Nephron progenitor cell (in vitro differentiated cells): ENCODE measurements around the gene AP1S1.

Experiments used
- DNase-seq: peaks from one replicate; pipeline ENCODE4 v3.0.0; 2021
- H3K27ac Mint-ChIP-seq: 2 replicates; pipeline ENCODE4 v1.8.0; 2021; ENCODE audit warnings: mild to moderate bottlenecking, moderate library complexity, mixed read lengths
- H3K27me3 Mint-ChIP-seq: 2 replicates; pipeline ENCODE4 v1.8.0; 2021; ENCODE audit warnings: mild to moderate bottlenecking, low read depth, mixed read lengths; ENCODE audit not compliant: poor library complexity
- H3K36me3 Mint-ChIP-seq: 2 replicates; pipeline ENCODE4 v1.8.0; 2021; ENCODE audit warnings: low read depth, mixed read lengths
- H3K4me1 Mint-ChIP-seq: 2 replicates; pipeline ENCODE4 v1.8.0; 2021; ENCODE audit warnings: mixed read lengths
- H3K4me3 Mint-ChIP-seq: 2 replicates; pipeline ENCODE4 v1.8.0; 2021; ENCODE audit warnings: mild to moderate bottlenecking, moderate library complexity, mixed read lengths
- H3K9me3 Mint-ChIP-seq: 2 replicates; pipeline ENCODE4 v1.8.0; 2021; ENCODE audit warnings: mild to moderate bottlenecking, moderate library complexity, mixed read lengths
- TF ChIP-seq, protein P1 (sequence below): fragments of 200-600 bp; sonication (generic); IDR thresholded peaks from 2 replicates; pipeline ENCODE4 v1.5.0; 2021; ENCODE audit warnings: antibody characterized with exemption

Gene AP1S1

DNA sequence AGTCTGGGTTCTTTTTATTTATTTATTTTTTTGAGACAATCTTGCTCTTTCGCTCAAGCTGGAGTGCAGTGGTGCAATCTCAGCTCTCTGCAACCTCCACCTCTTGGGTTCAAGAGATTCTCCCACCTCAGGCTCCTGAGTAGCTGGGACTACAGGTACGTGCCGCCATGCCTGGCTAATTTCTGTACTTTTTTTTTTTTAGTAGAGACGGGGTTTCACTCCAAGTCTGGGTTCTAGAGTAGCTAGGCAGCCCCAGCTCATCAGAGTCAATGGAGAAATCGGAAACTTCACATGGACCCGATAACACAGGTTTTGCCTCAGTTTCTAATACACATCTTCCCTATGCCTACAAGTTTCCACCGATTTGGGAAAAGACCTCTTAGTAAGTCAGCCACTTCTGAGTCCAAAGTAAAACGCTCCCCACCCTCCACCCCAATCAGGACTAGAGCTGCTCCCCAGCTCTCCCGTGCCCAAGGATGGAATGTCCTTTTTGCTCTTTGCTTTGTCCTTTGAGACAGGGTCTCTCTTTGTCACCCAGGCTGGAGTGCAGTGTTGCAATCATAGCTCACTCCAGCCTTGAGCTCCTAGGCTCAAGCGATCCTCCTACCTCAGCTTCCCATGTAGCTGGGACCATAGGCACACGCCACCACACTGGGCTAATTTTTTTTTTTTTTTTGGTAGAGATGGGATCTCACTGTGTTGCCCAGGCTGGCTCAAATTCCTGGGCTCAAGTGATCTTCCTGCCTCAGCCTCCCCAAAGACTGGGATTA, 31.2 kb upstream of the AP1S1 start:
- Mint-ChIP-seq H3K4me3 (no peak overlapping the region), H3K27ac (no peak overlapping the region), H3K4me1 (peaks cover 58% of the 10 kb centered on the region), H3K9me3 (peaks cover 4% of the 10 kb centered on the region), H3K27me3 (peaks cover 19% of the 10 kb centered on the region), H3K36me3 (no peaks in the 10 kb centered on the region)
- DNase-seq = no peak
- TF ChIP-seq, protein P1, sequence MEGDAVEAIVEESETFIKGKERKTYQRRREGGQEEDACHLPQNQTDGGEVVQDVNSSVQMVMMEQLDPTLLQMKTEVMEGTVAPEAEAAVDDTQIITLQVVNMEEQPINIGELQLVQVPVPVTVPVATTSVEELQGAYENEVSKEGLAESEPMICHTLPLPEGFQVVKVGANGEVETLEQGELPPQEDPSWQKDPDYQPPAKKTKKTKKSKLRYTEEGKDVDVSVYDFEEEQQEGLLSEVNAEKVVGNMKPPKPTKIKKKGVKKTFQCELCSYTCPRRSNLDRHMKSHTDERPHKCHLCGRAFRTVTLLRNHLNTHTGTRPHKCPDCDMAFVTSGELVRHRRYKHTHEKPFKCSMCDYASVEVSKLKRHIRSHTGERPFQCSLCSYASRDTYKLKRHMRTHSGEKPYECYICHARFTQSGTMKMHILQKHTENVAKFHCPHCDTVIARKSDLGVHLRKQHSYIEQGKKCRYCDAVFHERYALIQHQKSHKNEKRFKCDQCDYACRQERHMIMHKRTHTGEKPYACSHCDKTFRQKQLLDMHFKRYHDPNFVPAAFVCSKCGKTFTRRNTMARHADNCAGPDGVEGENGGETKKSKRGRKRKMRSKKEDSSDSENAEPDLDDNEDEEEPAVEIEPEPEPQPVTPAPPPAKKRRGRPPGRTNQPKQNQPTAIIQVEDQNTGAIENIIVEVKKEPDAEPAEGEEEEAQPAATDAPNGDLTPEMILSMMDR = no peak

DNA sequence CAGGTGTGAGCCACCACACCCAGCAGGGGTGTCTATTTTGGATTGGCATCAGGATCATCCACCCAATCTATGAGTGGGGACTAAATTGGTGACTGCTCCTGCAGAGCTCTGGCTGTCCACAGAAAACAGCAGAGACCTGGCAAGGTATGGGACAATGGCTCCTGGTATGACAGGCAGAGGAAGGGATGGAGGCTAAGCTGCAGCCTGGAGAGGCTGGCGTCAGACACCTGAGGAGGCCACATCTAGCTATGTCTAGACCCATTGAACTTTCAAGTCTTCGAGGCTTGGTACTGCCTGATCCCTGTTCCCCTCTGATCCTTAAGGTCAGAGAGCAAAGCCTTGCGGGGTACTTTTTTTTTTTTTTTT, 30.6 kb upstream of the AP1S1 start:
- H3K9me3 Mint-ChIP-seq = peaks cover 4% of the 10 kb centered on the region
- peaks cover 23% of the 10 kb centered on the region for H3K27me3 Mint-ChIP-seq
- no peaks in the 10 kb centered on the region for H3K36me3 Mint-ChIP-seq
- TF ChIP-seq, protein P1 = no peak
- no peak overlapping the region for H3K4me3 Mint-ChIP-seq
- DNase-seq = no peak
- no peak overlapping the region for H3K27ac Mint-ChIP-seq
- peaks cover 58% of the 10 kb centered on the region for H3K4me1 Mint-ChIP-seq

DNA sequence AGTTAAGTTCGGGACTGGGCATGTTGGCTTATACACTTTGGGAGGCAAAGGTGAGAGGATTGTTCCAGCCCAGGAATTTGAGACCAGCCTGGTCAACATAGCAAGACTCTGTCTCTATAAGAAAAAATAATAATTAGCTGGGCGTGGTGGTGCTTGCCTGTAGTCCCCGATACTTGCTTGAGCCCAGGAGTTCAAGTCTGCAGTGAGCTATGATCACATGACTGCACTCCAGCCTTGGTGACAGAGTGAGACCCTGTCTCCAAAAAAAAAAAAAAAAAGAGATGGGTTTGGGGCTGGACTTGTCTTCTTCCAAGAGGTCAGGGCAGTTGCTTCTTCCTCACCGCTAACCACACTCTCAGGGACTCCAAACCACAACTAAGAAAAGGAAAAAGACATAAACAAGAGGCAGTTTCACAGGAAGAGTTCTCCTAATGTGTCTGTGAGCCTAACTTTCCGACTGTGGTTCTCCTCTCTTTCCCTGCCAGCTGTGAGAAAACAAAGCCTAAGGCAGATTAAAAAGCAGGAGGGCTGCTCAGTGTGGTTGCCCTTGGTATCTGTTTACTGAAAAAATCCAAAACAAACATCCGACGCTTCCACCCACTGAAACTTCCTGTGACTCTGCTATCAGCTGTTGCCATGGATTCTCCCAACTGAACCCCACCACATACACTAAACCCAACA, 29.8 kb upstream of the AP1S1 start:
- DNase-seq = no peak
- no peaks in the 10 kb centered on the region for H3K36me3 Mint-ChIP-seq
- H3K27me3 Mint-ChIP-seq = peaks cover 28% of the 10 kb centered on the region
- TF ChIP-seq, protein P1 = no peak
- peaks cover 4% of the 10 kb centered on the region for H3K9me3 Mint-ChIP-seq
- peaks cover 57% of the 10 kb centered on the region for H3K4me1 Mint-ChIP-seq
- no peak overlapping the region for H3K4me3 Mint-ChIP-seq
- peak overlapping the region; percentile 33 for H3K27ac Mint-ChIP-seq

DNA sequence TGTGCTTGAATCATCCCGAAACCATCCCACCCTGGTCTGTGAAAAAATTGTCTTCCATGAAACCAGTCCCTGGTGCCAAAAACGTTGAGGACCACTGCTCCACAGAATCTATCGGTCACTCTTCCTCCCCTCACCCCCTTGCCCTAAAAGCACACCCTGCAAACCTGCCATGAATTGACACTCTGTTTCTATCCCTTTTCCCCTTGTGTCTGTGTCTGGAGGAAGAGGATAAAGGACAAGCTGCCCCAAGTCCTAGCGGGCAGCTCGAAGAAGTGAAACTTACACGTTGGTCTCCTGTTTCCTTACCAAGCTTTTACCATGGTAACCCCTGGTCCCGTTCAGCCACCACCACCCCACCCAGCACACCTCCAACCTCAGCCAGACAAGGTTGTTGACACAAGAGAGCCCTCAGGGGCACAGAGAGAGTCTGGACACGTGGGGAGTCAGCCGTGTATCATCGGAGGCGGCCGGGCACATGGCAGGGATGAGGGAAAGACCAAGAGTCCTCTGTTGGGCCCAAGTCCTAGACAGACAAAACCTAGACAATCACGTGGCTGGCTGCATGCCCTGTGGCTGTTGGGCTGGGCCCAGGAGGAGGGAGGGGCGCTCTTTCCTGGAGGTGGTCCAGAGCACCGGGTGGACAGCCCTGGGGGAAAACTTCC, 28.2 kb upstream of the AP1S1 start:
- no peak for DNase-seq
- Mint-ChIP-seq H3K4me3 (peak overlapping the region; percentile 76), H3K36me3 (no peaks in the 10 kb centered on the region), H3K4me1 (peaks cover 49% of the 10 kb centered on the region), H3K9me3 (peaks cover 4% of the 10 kb centered on the region), H3K27me3 (peaks cover 32% of the 10 kb centered on the region), H3K27ac (no peak overlapping the region)
- TF ChIP-seq, protein P1 = no peak

DNA sequence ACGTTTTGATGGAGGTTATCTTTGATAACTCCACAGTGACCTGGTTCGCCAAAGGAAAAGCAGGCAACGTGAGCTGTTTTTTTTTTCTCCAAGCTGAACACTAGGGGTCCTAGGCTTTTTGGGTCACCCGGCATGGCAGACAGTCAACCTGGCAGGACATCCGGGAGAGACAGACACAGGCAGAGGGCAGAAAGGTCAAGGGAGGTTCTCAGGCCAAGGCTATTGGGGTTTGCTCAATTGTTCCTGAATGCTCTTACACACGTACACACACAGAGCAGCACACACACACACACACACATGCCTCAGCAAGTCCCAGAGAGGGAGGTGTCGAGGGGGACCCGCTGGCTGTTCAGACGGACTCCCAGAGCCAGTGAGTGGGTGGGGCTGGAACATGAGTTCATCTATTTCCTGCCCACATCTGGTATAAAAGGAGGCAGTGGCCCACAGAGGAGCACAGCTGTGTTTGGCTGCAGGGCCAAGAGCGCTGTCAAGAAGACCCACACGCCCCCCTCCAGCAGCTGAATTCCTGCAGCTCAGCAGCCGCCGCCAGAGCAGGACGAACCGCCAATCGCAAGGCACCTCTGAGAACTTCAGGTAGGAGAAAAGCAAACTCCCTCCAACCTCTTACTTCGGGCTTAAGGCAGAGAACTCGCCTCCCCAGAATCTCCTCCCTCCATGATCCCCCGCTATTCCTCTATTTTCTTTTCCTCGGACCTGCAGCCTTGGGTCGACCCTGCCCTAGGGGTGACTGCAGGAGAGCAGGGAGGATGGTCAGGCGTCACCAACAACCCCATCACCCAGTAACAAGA, 27.4 kb upstream of the AP1S1 start, which contains the start of gene SERPINE1:
SERPINE1 (plus strand) TSS at position 454 of the 809 bp plus-strand sequence. CDS start 1,290 bp downstream, outside the sequence.
- peak within 1 kb of the TSS; percentile 75 for H3K27ac Mint-ChIP-seq
- H3K36me3 Mint-ChIP-seq = no peaks in the 10 kb centered on the region
- H3K9me3 Mint-ChIP-seq = peaks cover 4% of the 10 kb centered on the region
- TF ChIP-seq, protein P1 = peak; percentile 17
- peaks cover 47% of the 10 kb centered on the region for H3K4me1 Mint-ChIP-seq
- peaks cover 31% of the 10 kb centered on the region for H3K27me3 Mint-ChIP-seq
- H3K4me3 Mint-ChIP-seq = peak within 1 kb of the TSS; percentile 76
- peak; percentile 60 for DNase-seq
